Peyer's patch (tissue), 4 donors: ENCODE results near the gene NFATC4.

Experiments used
- CTCF ChIP-seq, 6 experiments: fragments of 450-650 bp in 4 of 6; fragments of 200-600 bp in 2 of 6; sonication (generic) in 1 of 6; IDR thresholded peaks; one replicate each; pipeline ENCODE4 v1.5.1; 2017 to 2019; ENCODE audit warnings: antibody characterized with exemption in 6 of 6, mild to moderate bottlenecking in 3 of 6, moderate library complexity in 1 of 6
- POLR2A ChIP-seq, 2 donors: fragments of 450-650 bp; IDR thresholded peaks; one replicate each; pipeline ENCODE4 v1.5.1; 2017; ENCODE audit warnings: antibody characterized with exemption in 2 of 2, mild to moderate bottlenecking in 2 of 2, moderate library complexity in 2 of 2

GRCh38 chr14:24325041-24325530 is 42.9 kb upstream of the NFATC4 start:
- TF ChIP-seq CTCF (IDR thresholded peaks at IDR 0.05) (no peak), POLR2A (IDR thresholded peaks at IDR 0.05) (no peak)
